Activated naive CD4-positive, alpha-beta T cell treated with anti-CD3 and anti-CD28 coated beads, Interleukin-2, amount 50 U/mL, for 16 hours (primary cell): ENCODE measurements around the gene FUCA2.

Source experiments
- DNase-seq: peaks from one replicate; pipeline ENCODE4 v3.0.0-alpha.2; 2020

Gene FUCA2, protein sequence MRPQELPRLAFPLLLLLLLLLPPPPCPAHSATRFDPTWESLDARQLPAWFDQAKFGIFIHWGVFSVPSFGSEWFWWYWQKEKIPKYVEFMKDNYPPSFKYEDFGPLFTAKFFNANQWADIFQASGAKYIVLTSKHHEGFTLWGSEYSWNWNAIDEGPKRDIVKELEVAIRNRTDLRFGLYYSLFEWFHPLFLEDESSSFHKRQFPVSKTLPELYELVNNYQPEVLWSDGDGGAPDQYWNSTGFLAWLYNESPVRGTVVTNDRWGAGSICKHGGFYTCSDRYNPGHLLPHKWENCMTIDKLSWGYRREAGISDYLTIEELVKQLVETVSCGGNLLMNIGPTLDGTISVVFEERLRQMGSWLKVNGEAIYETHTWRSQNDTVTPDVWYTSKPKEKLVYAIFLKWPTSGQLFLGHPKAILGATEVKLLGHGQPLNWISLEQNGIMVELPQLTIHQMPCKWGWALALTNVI

DNA sequence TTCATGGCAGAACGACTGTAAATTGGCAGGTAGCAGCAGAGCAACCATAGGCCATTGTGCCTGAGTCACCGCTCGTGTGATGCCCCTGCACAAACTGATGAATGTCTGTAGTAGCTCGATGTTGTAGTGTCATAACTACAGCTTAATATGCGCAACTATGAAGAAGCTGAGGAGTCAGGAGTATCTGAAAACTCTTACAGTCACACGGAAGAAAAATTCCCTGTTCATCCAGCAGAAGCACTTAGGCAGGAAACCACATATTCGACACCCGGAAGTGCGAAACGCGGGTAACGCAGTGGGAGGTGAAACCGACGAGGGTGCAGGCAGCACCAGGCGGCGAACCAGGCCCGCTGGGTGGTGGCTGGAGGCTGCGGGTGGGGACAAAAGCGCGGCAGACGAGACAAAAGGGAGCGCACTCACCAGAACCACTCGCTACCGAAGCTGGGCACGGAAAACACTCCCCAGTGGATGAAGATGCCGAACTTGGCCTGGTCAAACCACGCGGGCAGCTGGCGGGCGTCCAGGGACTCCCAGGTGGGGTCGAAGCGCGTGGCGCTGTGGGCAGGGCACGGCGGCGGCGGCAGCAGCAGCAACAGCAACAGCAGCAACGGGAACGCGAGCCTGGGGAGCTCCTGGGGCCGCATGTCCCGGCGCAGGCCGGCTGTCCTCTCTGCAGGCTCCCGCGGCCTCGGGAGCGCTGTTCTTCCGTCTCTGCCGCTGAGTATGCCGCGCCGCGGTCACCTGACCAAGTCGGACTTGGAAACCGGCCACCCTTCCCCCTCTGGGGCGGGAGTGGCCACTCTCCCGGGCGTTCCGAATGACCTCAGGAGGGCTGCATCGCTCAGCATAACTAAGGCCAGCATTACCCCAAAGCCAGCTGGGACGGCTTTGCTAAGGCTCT, at the start of gene FUCA2:
FUCA2 (minus strand) TSS at position 730 of the 901 bp plus-strand sequence; CDS start at position 644, 86 bp downstream.
- peak; percentile 64 for DNase-seq

DNA sequence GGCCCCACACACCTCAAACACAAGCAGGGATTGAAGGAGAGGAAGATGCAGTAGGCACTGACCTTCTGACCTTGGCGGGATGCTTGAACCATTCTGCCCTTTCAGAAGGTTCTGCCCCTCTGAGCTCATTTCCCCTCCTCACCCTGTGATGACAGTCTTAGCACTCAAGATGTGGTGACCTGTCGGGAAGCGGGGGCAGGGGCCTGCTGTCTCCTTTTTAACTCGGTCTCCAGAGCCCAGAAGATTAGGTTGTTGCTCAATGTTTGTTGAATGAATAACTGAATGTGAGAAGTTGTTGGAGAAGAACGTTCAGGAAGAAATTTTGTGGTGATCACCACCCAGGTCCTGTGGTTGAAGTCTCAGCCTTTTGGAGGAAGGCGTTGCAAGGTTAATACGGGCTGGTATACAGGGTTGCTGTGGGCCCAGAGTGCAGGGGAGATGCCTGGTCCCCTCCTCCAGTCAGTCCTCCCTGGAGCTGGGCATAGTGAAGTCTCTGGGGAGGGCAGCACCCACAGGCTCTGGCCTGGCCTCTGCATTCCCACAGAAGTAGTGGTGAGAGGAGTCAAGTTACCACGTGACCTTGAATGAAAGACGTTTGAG, 49.7 kb upstream of the FUCA2 start:
- no peak for DNase-seq

DNA sequence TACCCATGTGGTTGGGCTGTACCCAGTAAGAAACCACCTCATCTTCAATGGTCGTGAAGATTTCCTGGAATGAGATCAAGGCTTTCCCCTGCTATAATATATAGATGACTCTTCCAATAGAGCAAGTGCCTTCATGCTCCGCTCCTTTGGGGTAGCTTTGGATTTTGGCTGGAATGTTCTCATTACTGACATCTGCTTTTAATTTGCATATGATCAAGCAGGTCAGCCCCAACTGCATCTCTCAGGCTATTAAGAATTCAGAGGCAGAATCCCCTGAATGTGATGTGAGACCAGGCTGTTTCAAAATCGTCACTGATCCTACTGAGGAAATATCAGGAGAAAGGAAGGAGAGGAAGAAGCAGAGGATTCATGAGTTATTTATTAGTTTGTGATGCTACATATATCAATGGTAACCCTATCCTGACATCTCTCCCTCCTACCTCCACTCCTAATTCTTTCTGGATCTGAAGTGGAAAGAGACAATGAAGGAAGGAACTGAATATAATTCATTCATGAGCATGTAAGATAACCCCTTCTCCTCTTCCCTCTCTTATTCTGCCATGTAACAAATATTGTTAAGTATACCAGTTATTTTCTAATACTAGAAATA, 47.6 kb upstream of the FUCA2 start:
- no peak for DNase-seq

DNA sequence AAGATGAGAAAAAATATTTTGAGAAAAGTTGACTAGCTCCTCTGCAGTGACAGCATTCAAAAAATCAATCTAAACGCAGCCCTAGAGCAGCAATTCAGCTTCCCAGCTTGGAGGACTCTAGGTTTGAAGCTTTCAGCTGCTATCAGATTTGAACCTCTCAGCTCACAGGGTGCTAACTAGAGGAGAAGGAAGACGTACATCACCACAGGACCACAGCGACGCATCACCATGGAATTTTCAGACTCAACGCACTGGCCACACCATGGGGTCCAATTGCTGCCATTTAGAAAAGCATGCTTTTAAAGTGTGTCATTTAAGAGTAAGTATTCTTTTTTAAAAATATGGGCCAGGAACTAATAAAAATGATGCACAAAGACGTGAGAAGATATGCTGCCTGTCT, 45.0 kb upstream of the FUCA2 start:
- DNase-seq = no peak

- DNase-seq = no peak
Measured at GRCh38 chr6:143555582-143555981, 44.1 kb upstream of the FUCA2 start.

DNA sequence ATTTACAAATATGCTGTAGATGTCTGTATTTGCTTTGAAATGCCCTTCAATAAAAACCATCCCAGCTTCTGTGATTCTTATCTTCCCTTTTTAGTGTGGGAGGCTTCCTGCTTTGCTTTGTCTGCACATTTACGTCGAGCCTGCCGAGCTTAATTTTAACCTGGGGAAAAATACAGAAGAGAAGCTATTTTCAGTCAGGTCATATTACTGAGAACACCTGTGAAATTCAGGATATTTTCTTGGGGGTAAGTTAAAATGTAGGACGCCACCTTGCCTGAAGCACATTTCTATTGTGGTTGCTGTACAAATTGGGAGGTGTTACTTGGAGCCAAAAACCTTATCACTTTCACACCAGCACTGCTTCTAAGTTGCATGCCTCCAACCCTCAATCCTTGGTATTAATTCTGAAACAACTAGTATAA, 43.6 kb upstream of the FUCA2 start:
- DNase-seq = no peak

- no peak for DNase-seq
Measured at GRCh38 chr6:143553337-143553736, 41.8 kb upstream of the FUCA2 start.

GRCh38 chr6:143549949-143550268, 38.4 kb upstream of the FUCA2 start:
- DNase-seq = no peak

GRCh38 chr6:143549221-143549948, 37.9 kb upstream of the FUCA2 start:
- peak; percentile 51 for DNase-seq

DNA sequence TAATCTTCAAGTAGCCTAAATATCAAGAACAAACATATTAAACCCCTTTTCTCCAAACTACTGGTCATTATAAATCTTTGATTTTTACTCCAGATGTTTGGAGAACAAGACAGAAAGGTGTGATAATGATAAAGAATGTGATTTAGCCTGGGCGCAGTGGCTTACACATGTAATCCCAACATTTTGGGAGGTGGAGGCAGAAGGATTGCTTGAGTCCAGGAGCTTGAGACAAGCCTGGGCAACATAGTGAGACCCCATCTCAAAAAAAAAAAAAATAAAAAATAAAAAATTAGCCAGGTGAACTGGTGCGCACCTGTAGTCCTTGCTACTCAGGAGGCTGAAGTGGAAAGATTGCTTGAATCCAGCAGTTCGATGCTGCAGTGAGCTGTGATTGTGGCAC, 35.1 kb upstream of the FUCA2 start:
- DNase-seq = no peak

GRCh38 chr6:143545976-143546547, 34.5 kb upstream of the FUCA2 start:
- no peak for DNase-seq

GRCh38 chr6:143545165-143545564, 33.6 kb upstream of the FUCA2 start:
- DNase-seq = no peak

GRCh38 chr6:143544011-143544696, 32.6 kb upstream of the FUCA2 start:
- DNase-seq = no peak

- no peak for DNase-seq
Measured at GRCh38 chr6:143543435-143543834, 31.9 kb upstream of the FUCA2 start.

DNA sequence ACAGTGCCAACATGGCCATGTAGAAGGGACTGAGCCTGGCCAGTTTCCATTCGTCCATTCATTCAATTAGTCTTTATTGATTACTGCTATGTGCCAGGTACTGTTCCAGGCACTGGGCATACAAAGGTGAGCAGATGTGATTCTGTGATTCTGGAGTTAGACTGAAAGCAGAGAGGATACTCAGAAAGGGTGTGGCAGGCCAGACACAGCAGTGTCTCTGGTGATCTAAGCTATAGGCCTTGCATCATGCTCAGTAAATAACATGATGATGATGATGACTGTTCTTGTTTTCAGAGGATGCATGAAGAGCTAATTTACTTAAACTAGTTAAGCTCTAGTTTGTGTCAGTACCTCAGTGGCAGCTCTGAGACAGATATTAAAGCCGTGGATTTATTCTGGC, 31.4 kb upstream of the FUCA2 start:
- DNase-seq = no peak

- no peak for DNase-seq
Measured at GRCh38 chr6:143540192-143540591, 28.7 kb upstream of the FUCA2 start.

- no peak for DNase-seq
Measured at GRCh38 chr6:143539734-143540133, 28.2 kb upstream of the FUCA2 start.

GRCh38 chr6:143539106-143539505, 27.6 kb upstream of the FUCA2 start:
- DNase-seq = no peak

GRCh38 chr6:143538374-143538773, 26.9 kb upstream of the FUCA2 start:
- no peak for DNase-seq

DNA sequence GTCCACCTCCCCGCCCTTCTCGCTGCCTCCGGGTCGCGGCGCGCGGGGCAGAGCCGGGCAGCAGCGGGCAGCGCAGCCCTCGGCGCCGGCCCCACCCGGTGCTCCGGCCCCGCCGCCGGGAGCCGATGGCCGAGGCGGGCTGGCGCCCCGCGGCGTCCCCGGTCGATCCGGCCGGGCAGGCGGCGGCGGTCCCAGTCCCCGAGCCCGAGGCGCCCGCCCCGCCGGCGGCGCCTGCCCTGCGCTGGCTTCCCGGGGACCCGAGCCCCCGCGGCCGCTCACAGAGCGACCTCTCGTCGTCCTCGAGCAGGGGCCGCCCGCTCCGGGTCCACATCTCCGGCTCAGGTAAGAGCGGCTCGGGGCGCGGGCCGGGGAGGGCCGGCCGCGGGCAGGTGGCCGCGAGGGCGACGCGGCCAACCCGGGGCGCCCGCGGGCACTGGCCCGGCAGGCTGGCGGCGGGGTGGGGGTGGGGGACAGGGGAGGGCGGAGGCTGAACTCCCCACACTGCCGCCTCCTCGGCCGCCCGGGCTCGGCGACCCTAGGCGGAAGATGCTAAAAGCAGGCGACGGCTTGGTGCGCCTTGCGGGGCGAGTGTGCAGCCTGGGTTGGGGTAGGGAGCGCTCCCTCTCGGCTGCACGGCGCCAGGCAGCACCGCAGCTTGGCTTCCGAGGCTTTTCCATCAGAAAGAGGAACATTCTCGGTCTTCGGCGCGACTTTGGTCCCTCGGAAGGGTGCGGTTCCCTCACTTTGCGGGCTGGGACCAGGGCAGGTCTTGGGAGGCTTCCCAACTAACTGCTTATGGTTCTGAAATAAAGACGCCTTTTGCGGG, 25.6 kb upstream of the FUCA2 start:
- peak; percentile 65 for DNase-seq
